Neuron (in vitro differentiated cells): ENCODE measurements around the gene RGS14.
A peak's percentile ranks its signal among the peaks of the same experiment; 100 is the strongest.
"Not testable (repeated sequence)": the region's sequence is repeated elsewhere in the genome, so short reads cannot be mapped to it uniquely, and the experiment has no call there.

Source experiments
- H2AFZ ChIP-seq: one replicate; pipeline ENCODE4 v1.6.1; 2013; ENCODE audit warnings: low read depth, mild to moderate bottlenecking, inconsistent platforms, low read length, moderate library complexity
- H3K27me3 ChIP-seq: one replicate; pipeline ENCODE4 v1.6.1; 2013; ENCODE audit warnings: low read length; ENCODE audit not compliant: insufficient read depth
- H3K36me3 ChIP-seq: one replicate; pipeline ENCODE4 v1.6.1; 2013; ENCODE audit warnings: low read length; ENCODE audit not compliant: insufficient read depth
- H3K4me1 ChIP-seq: one replicate; pipeline ENCODE4 v1.6.1; 2013; ENCODE audit warnings: low read length; ENCODE audit not compliant: insufficient read depth
- H3K4me3 ChIP-seq: 2 replicates; pipeline ENCODE4 v1.5.1; 2013; ENCODE audit warnings: mild to moderate bottlenecking, low read length, moderate library complexity
- H3K9me3 ChIP-seq: one replicate; pipeline ENCODE4 v1.6.1; 2013; ENCODE audit warnings: low read length

Gene RGS14

GRCh38 chr5:177367981-177368868, 10.5 kb downstream of the RGS14 start:
- no peak overlapping the region for H2AFZ ChIP-seq

GRCh38 chr5:177368869-177369644, 11.3 kb downstream of the RGS14 start:
- Histone ChIP-seq H3K9me3 (no peaks in the 10 kb centered on the region), H3K4me3 (no peak overlapping the region), H3K4me1 (peaks cover 20% of the 10 kb centered on the region), H3K36me3 (no peaks in the 10 kb centered on the region), H3K27me3 (no peaks in the 10 kb centered on the region), H2AFZ (no peak overlapping the region)

More at GRCh38 chr5:177367981-177368868, 10.5 kb downstream of the RGS14 start:
- Histone ChIP-seq H3K27me3 (no peaks in the 10 kb centered on the region), H3K4me3 (no peak overlapping the region), H3K4me1 (peaks cover 20% of the 10 kb centered on the region), H3K9me3 (no peaks in the 10 kb centered on the region), H3K36me3 (no peaks in the 10 kb centered on the region)

DNA sequence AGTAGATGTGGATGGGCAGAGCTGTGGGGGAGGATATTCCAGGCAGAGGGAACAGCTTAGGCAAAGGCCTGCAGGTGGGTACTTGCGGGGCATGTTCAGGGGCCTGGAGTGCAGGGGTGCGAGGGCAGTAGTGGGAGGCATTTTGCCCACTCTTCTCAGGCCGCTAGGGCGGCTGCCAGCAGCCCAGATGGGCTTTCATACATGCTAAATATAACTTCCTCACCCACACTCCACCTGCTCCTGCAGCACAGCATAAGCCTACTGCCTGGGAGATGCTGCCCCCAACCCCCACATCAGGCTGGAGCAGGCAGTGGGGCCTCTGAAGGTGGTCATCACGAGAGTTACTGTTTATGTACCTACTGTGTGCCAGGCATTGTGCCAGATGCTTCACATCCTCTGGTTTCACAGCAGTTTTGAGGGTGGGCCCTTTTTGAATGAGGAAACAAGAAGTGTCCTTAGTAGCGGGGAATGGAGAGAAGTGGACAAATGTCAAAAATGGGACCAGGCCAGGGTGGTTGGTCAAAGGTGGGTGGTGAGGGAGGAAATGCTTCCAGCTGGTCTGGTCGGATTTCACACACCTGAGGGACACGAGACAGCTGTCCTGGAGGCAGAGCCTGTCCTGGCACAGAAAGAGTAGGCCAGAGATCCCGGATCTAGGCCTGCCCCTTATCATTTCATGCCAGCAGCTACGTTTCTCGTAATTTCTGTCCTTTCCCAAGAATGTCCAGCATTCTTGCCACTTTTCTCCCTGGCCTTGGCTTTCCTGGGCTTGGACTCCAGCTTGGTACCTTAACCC, 12.1 kb downstream of the RGS14 start:
- no peak overlapping the region for H2AFZ ChIP-seq
- H3K4me3 ChIP-seq, result no peak overlapping the region
- no peaks in the 10 kb centered on the region for H3K9me3 ChIP-seq
- peaks cover 18% of the 10 kb centered on the region for H3K4me1 ChIP-seq
- no peaks in the 10 kb centered on the region for H3K36me3 ChIP-seq
- no peaks in the 10 kb centered on the region for H3K27me3 ChIP-seq

GRCh38 chr5:177370488-177371119, 12.9 kb downstream of the RGS14 start:
- H3K36me3 ChIP-seq, result no peaks in the 10 kb centered on the region
- no peaks in the 10 kb centered on the region for H3K27me3 ChIP-seq
- H3K4me1 ChIP-seq, result peaks cover 18% of the 10 kb centered on the region
- H3K9me3 ChIP-seq, result no peaks in the 10 kb centered on the region
- no peak overlapping the region for H2AFZ ChIP-seq
- peak overlapping the region; percentile 50 for H3K4me3 ChIP-seq

DNA sequence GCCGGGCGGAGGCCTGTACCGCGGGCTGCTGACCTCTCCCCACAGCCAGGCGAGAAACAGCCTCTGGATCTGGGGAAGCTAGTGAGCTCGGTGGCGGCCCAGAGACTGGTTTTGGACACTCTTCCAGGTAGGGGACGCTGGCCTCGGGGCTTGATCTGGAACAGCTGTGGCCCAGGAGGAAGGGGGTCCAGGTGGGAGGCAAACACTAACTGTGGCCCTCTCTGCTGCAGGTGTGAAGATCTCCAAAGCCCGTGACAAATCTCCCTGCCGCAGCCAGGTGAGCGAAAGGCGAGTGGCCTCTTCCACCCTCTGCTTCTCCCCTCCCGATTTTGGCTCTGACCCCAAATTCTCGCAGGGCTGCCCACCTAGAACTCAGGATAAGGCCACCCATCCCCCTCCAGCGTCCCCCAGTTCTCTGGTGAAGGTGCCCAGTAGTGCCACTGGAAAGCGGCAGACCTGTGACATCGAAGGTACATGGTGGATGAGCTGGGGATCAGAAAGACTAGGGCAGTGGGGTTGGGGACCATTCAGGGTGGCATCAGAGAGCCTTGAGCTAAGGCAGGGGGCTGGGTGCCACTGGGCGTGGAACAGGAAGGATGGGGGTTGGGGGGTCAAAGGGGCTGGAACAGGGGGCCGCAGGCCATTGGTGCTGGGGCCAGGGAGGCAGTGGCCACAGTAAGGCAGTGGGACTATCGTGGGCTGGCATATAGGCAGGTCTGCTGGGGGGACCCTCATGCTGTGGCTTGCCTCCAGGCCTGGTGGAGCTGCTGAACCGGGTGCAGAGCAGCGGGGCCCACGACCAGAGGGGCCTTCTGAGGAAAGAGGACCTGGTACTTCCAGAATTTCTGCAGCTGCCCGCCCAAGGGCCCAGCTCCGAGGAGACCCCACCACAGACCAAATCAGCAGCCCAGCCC, 13.7 kb downstream of the RGS14 start:
- H2AFZ ChIP-seq, result no peak overlapping the region
- peaks cover 14% of the 10 kb centered on the region for H3K4me1 ChIP-seq
- H3K9me3 ChIP-seq, result no peaks in the 10 kb centered on the region
- H3K4me3 ChIP-seq, result peak overlapping the region; percentile 50
- H3K36me3 ChIP-seq, result no peaks in the 10 kb centered on the region
- no peaks in the 10 kb centered on the region for H3K27me3 ChIP-seq

DNA sequence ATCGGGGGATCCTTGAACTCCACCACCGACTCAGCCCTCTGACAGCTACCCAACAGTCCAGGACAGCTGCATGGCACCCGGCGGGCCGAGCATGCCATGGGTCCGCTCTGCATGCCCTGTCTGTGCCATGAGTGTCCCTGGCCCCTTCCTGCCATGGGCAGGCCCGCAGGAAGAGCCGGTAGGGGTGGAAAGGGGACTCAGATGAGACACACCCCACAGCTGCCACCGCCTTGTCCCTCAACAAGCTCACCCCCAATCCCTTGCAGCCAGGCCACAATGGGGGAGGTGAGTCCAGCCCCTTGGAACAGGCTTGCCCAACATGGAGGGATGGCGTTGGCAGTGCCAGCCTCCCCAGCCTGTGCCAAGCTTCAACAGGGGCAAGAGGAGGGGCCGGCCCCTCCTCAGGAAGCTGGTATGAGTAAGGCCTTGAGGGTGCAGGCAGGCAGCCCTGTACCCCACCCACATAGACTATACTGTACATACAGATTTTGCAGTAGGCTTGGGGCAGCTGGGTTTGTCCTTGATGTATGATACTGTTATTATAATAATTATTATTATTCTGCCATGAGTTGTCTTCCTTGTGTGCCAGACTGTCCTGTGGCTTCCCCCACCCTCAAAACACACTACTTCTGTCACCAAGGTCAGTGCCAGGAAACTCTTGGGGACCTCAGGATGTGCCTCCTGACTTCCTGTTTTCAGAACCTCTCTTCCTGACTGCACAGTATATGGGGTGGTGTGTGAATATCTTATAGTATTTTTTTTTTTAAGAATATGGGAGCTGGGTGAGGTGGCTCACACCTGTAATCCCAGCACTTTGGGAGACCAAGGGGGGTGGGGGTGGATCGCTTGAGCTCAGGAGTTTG, 14.5 kb downstream of the RGS14 start:
- Histone ChIP-seq H3K9me3 (no peaks in the 10 kb centered on the region), H3K36me3 (no peaks in the 10 kb centered on the region), H3K27me3 (no peaks in the 10 kb centered on the region), H2AFZ (no peak overlapping the region), H3K4me1 (peaks cover 8% of the 10 kb centered on the region), H3K4me3 (no peak overlapping the region)

GRCh38 chr5:177372910-177373309, 15.2 kb downstream of the RGS14 start:
- Histone ChIP-seq H3K4me3 (no peak overlapping the region), H3K36me3 (no peaks in the 10 kb centered on the region), H3K4me1 (peaks cover 5% of the 10 kb centered on the region), H3K27me3 (no peaks in the 10 kb centered on the region), H3K9me3 (no peaks in the 10 kb centered on the region), H2AFZ (no peak overlapping the region)

DNA sequence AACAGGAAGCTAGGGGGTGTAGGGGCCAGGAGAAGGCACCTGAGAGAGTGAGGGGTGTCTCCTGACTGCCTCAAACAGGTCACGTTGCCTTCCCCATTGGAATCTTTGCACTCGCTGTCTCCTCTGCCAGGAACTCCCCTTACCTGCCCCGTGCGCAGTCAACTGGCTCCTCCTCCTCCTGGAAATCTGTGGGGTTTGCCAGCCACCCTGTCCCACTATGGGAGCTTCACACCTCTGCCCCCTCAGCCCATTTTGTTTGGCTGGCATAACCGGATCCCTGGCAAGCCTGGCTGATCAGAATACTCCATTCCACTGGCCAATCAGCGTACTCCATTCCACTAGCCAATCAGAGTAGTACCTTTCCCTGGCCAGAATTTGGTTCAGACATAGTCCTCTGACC, 16.1 kb downstream of the RGS14 start:
- Histone ChIP-seq H3K36me3 (no peaks in the 10 kb centered on the region), H3K4me1 (peaks cover 5% of the 10 kb centered on the region), H3K9me3 (no peaks in the 10 kb centered on the region)

GRCh38 chr5:177374211-177374610, 16.5 kb downstream of the RGS14 start:
- Histone ChIP-seq H3K9me3 (no peaks in the 10 kb centered on the region), H3K36me3 (no peaks in the 10 kb centered on the region), H3K4me3 (no peak overlapping the region), H3K27me3 (no peaks in the 10 kb centered on the region), H2AFZ (no peak overlapping the region), H3K4me1 (peaks cover 5% of the 10 kb centered on the region)

More for the DNA sequence above, 16.1 kb downstream of the RGS14 start:
- no peak overlapping the region for H2AFZ ChIP-seq
- no peaks in the 10 kb centered on the region for H3K27me3 ChIP-seq
- H3K4me3 ChIP-seq, result no peak overlapping the region

DNA sequence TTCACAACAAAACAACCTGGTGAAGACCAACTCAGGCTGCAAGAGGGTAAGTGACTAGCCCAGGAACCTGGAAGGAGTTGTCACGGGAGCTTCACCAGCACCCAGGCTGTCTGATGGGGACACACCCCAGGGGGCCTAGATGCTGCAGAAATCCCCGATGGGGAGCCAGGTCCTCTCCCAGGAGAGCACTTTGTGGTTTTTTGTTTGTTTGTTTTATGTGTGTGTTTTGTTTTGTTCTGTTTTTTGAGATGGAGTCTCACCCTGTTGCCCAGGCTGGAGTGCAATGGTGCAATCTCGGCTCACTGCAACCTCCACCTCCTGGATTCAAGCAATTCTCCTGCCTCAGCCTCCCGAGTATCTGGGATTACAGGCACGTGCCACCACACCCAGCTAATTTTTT, 17.8 kb downstream of the RGS14 start:
- not testable (repeated sequence) for H3K9me3 ChIP-seq, H2AFZ ChIP-seq, H3K4me1 ChIP-seq, H3K27me3 ChIP-seq, H3K36me3 ChIP-seq, H3K4me3 ChIP-seq

- peaks cover 4% of the 10 kb centered on the region for H3K4me1 ChIP-seq
- no peak overlapping the region for H2AFZ ChIP-seq
- H3K9me3 ChIP-seq, result no peaks in the 10 kb centered on the region
- no peak overlapping the region for H3K4me3 ChIP-seq
- no peaks in the 10 kb centered on the region for H3K27me3 ChIP-seq
- H3K36me3 ChIP-seq, result no peaks in the 10 kb centered on the region
Measured at GRCh38 chr5:177376107-177376506, 18.4 kb downstream of the RGS14 start.
